SK-N-SH (cell line): ENCODE data around the gene MYDGF.

Experiments used
- ELF1 ChIP-seq: IDR thresholded peaks from 2 replicates; pipeline ENCODE4 v1.4.0; 2012
- EP300 ChIP-seq, 2 experiments: IDR thresholded peaks; 2 replicates each; pipeline versions ENCODE4 v1.4.0 to v1.6.1; 2012; ENCODE audit warnings: borderline replicate concordance in 1 of 2, low read depth in 1 of 2, low read length in 1 of 2
- EZH2phosphoT487 ChIP-seq: fragments of 200-600 bp; sonication (generic); IDR thresholded peaks from 2 replicates; pipeline ENCODE4 v1.6.1; 2017; ENCODE audit warnings: low read depth, mixed run types, mild to moderate bottlenecking, antibody characterized with exemption, moderate library complexity, borderline replicate concordance
- FOXJ3 ChIP-seq: sonication (generic); formaldehyde crosslinking; IDR thresholded peaks from 2 replicates; pipeline ENCODE4 v1.5.1; 2020; ENCODE audit warnings: mild to moderate bottlenecking, missing genetic modification reagents
- GABPA ChIP-seq: IDR thresholded peaks from 2 replicates; pipeline ENCODE4 v1.4.0; 2012; ENCODE audit warnings: low read depth, mild to moderate bottlenecking
- JUND ChIP-seq: IDR thresholded peaks from 2 replicates; pipeline ENCODE4 v1.4.0; 2012
- POLR2AphosphoS5 ChIP-seq: IDR thresholded peaks from 2 replicates; pipeline ENCODE4 v1.6.1; 2012; ENCODE audit warnings: low read depth, low read length
- RAD21 ChIP-seq: IDR thresholded peaks from 2 replicates; pipeline ENCODE4 v1.6.1; 2012; ENCODE audit warnings: mild to moderate bottlenecking, low read length
- RXRA ChIP-seq: IDR thresholded peaks from 2 replicates; pipeline ENCODE4 v1.4.0; 2012; ENCODE audit warnings: low read depth, mild to moderate bottlenecking, borderline replicate concordance
- SIN3A ChIP-seq: IDR thresholded peaks from 2 replicates; pipeline ENCODE4 v1.6.1; 2012; ENCODE audit warnings: low read depth, mild to moderate bottlenecking, low read length, moderate library complexity, borderline replicate concordance
- TF ChIP-seq, protein P1 (sequence below): IDR thresholded peaks from 2 replicates; pipeline ENCODE4 v1.4.0; 2012; ENCODE audit warnings: low read depth
- TF ChIP-seq, protein P2 (sequence below): IDR thresholded peaks from 2 replicates; pipeline ENCODE4 v1.4.0; 2012; ENCODE audit warnings: low read depth, borderline replicate concordance
- TF ChIP-seq, protein P3 (sequence below): fragments of 200-600 bp; sonication (generic); IDR thresholded peaks from 2 replicates; pipeline ENCODE4 v1.6.1; 2017; ENCODE audit warnings: antibody characterized with exemption, mild to moderate bottlenecking, moderate library complexity

DNA sequence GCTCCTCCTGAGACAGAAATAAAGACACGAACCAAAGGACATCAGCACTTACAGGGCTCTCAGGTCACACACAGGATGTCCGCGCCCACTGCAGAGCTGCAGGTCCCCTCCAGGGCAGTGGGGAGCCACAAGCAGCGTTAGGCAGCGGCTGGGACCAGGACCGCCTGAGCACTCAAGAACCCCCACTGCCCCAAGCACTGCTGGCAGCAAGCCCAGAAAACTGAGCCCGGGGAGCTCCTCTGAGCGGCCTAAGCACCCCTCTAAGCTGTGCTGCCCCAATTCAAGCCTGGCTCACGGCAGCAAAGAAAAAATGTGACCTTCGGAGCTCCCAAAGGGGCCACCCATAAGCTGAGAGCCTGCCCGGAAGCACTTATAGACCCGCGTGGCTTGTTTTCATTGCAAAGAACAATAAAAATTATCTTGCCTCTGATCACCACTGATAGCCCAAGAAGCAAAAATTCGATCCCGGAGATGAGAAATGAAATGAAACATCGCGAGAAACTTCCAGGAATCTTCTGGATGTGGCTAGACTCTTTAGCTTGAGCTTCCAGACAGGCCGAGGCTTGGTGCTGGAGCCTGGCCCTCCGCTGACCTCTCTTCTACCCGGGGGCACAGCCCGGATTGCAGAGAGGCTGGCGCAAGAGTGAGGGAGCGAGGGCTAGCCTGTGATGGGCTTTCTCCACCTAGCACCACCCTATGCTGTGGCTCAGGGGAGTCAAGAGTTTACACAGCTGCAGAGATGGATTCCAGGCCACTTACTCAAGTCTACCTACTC, 47.2 kb upstream of the MYDGF start:
- TF ChIP-seq GABPA (no peak), POLR2AphosphoS5 (no peak), FOXJ3 (CRISPR knock-in tag) (no peak), RXRA (no peak), SIN3A (no peak), EP300 (IDR thresholded peaks at IDR 0.05; ENCODE audit: borderline replicate concordance in 1 of 2, low read depth in 1 of 2, low read length in 1 of 2) (no peak), RAD21 (no peak), ELF1 (no peak), JUND (no peak), EZH2phosphoT487 (no peak)
- TF ChIP-seq, protein P1, sequence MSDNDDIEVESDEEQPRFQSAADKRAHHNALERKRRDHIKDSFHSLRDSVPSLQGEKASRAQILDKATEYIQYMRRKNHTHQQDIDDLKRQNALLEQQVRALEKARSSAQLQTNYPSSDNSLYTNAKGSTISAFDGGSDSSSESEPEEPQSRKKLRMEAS = no peak
- TF ChIP-seq, protein P2, sequence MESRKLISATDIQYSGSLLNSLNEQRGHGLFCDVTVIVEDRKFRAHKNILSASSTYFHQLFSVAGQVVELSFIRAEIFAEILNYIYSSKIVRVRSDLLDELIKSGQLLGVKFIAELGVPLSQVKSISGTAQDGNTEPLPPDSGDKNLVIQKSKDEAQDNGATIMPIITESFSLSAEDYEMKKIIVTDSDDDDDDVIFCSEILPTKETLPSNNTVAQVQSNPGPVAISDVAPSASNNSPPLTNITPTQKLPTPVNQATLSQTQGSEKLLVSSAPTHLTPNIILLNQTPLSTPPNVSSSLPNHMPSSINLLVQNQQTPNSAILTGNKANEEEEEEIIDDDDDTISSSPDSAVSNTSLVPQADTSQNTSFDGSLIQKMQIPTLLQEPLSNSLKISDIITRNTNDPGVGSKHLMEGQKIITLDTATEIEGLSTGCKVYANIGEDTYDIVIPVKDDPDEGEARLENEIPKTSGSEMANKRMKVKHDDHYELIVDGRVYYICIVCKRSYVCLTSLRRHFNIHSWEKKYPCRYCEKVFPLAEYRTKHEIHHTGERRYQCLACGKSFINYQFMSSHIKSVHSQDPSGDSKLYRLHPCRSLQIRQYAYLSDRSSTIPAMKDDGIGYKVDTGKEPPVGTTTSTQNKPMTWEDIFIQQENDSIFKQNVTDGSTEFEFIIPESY = no peak
- TF ChIP-seq, protein P3, sequence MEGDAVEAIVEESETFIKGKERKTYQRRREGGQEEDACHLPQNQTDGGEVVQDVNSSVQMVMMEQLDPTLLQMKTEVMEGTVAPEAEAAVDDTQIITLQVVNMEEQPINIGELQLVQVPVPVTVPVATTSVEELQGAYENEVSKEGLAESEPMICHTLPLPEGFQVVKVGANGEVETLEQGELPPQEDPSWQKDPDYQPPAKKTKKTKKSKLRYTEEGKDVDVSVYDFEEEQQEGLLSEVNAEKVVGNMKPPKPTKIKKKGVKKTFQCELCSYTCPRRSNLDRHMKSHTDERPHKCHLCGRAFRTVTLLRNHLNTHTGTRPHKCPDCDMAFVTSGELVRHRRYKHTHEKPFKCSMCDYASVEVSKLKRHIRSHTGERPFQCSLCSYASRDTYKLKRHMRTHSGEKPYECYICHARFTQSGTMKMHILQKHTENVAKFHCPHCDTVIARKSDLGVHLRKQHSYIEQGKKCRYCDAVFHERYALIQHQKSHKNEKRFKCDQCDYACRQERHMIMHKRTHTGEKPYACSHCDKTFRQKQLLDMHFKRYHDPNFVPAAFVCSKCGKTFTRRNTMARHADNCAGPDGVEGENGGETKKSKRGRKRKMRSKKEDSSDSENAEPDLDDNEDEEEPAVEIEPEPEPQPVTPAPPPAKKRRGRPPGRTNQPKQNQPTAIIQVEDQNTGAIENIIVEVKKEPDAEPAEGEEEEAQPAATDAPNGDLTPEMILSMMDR = no peak
